Epidermal melanocyte (primary cell): Measurements from ENCODE around the gene TNFRSF6B.

Source experiments
- DNase-seq: peaks from one replicate; pipeline ENCODE4 v3.0.0; 2011; ENCODE audit warnings: low spot score; ENCODE audit not compliant: insufficient read length

Gene TNFRSF6B

GRCh38 chr20:63746751-63747315 lies 50.4 kb downstream of the TNFRSF6B start:
- DNase-seq, result no peak

GRCh38 chr20:63747622-63748069 lies 51.2 kb downstream of the TNFRSF6B start:
- DNase-seq, result no peak
